DND-41 (cell line): ENCODE data around the gene RANBP17.

Source experiments
- EZH2 ChIP-seq: IDR thresholded peaks from 3 replicates; pipeline ENCODE4 v1.6.1; 2012; ENCODE audit warnings: borderline replicate concordance, low read depth, mild to moderate bottlenecking, moderate library complexity, low read length, inconsistent platforms; ENCODE audit not compliant: severe bottlenecking
- TF ChIP-seq, protein P1 (sequence below): IDR thresholded peaks from 2 replicates; pipeline ENCODE4 v1.5.1; 2012; ENCODE audit warnings: borderline replicate concordance, low read length, moderate library complexity, mild to moderate bottlenecking; ENCODE audit not compliant: poor library complexity, severe bottlenecking; ENCODE audit errors: extremely low read depth

GRCh38 chr5:170880084-170880483 lies 18.3 kb downstream of the RANBP17 start:
- TF ChIP-seq, protein P1, sequence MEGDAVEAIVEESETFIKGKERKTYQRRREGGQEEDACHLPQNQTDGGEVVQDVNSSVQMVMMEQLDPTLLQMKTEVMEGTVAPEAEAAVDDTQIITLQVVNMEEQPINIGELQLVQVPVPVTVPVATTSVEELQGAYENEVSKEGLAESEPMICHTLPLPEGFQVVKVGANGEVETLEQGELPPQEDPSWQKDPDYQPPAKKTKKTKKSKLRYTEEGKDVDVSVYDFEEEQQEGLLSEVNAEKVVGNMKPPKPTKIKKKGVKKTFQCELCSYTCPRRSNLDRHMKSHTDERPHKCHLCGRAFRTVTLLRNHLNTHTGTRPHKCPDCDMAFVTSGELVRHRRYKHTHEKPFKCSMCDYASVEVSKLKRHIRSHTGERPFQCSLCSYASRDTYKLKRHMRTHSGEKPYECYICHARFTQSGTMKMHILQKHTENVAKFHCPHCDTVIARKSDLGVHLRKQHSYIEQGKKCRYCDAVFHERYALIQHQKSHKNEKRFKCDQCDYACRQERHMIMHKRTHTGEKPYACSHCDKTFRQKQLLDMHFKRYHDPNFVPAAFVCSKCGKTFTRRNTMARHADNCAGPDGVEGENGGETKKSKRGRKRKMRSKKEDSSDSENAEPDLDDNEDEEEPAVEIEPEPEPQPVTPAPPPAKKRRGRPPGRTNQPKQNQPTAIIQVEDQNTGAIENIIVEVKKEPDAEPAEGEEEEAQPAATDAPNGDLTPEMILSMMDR, result no peak
- no peak for TF ChIP-seq EZH2
